ENCODE results near the gene TNS3. TPM values are rescaled to one million over a fixed set of nuclear protein-coding genes. Genes with fewer than 3 reads are reported as not detected.

TNS3 gene
- total RNA-seq, 1 experiment from 2014 or later = 143 TPM

GRCh38 chr7:47302560-47302959 lies 279.4 kb downstream of the TNS3 start:
- H2AFZ ChIP-seq = no peak overlapping the region
- no peak overlapping the region for H3K4me3 ChIP-seq
- ChIA-PET POLR2A (ENCODE audit: unreplicated experiment) (no interaction called here), CTCF (no interaction called here)
- no peak overlapping the region for H3K4me2 ChIP-seq
- no peaks in the 10 kb centered on the region for H3K79me2 ChIP-seq (ENCODE audit: low read depth)
- no peaks in the 10 kb centered on the region for H3K9me2 ChIP-seq (ENCODE audit: insufficient read depth)
- DNase-seq = no peak
- H3K4me1 ChIP-seq (replicated peaks; ENCODE audit: insufficient read depth) = no peaks in the 10 kb centered on the region
- H3K27ac ChIP-seq = no peak overlapping the region
- no TSS peak for BruUV-seq (replicated peaks)
- peaks cover 51% of the 10 kb centered on the region for H4K20me1 ChIP-seq (ENCODE audit: insufficient read depth)
- peaks cover 56% of the 10 kb centered on the region for H3K36me3 ChIP-seq (ENCODE audit: low read depth)
- H3K27me3 ChIP-seq (ENCODE audit: insufficient read depth, low read depth) = no peaks in the 10 kb centered on the region
- TF ChIP-seq EZH2 (IDR thresholded peaks at IDR 0.05; ENCODE audit: low read depth) = no peak
- no peak for TF ChIP-seq CTCF (conservative IDR thresholded peaks at IDR 0.05)
- intact Hi-C loops (cut with micrococcal nuclease; ENCODE audit: unreplicated experiment) = no loop called here
- H3K9me3 ChIP-seq (ENCODE audit: insufficient read depth, low read depth) = no peaks in the 10 kb centered on the region
- H3F3A ChIP-seq (ENCODE audit: insufficient read depth, low read depth) = peaks cover 32% of the 10 kb centered on the region

- H3K9me2 ChIP-seq (ENCODE audit: insufficient read depth) = no peaks in the 10 kb centered on the region
- BruUV-seq (replicated peaks) = no TSS peak
Observed at GRCh38 chr7:47301657-47302295, 280.1 kb downstream of the TNS3 start.

GRCh38 chr7:47301105-47301477 lies 280.8 kb downstream of the TNS3 start:
- no peak overlapping the region for H3K4me3 ChIP-seq
- peaks cover 60% of the 10 kb centered on the region for H3K36me3 ChIP-seq (ENCODE audit: low read depth)
- H3K27me3 ChIP-seq (ENCODE audit: insufficient read depth, low read depth) = no peaks in the 10 kb centered on the region
- TF ChIP-seq EZH2 (IDR thresholded peaks at IDR 0.05; ENCODE audit: low read depth) = no peak
- no peak for TF ChIP-seq CTCF (conservative IDR thresholded peaks at IDR 0.05)
- no peak for DNase-seq
- H4K20me1 ChIP-seq (ENCODE audit: insufficient read depth) = peaks cover 53% of the 10 kb centered on the region
- no peaks in the 10 kb centered on the region for H3K9me2 ChIP-seq (ENCODE audit: insufficient read depth)
- H3K4me2 ChIP-seq = no peak overlapping the region
- no peaks in the 10 kb centered on the region for H3K79me2 ChIP-seq (ENCODE audit: low read depth)
- intact Hi-C loops (cut with micrococcal nuclease; ENCODE audit: unreplicated experiment) = no loop called here
- H3K9me3 ChIP-seq (ENCODE audit: insufficient read depth, low read depth) = no peaks in the 10 kb centered on the region
- no peaks in the 10 kb centered on the region for H3K4me1 ChIP-seq (replicated peaks; ENCODE audit: insufficient read depth)
- peaks cover 30% of the 10 kb centered on the region; the same call in 1 of the 2 replicates for H3F3A ChIP-seq (ENCODE audit: insufficient read depth, low read depth)
- no peak overlapping the region for H2AFZ ChIP-seq
- no TSS peak for BruUV-seq (replicated peaks)
- ChIA-PET CTCF (no interaction called here), POLR2A (ENCODE audit: unreplicated experiment) (no interaction called here)
- H3K27ac ChIP-seq = no peak overlapping the region

More at GRCh38 chr7:47301657-47302295, 280.1 kb downstream of the TNS3 start:
- H3K36me3 ChIP-seq (ENCODE audit: low read depth) = peaks cover 56% of the 10 kb centered on the region
- peaks cover 31% of the 10 kb centered on the region for H3F3A ChIP-seq (ENCODE audit: insufficient read depth, low read depth)
- no peaks in the 10 kb centered on the region for H3K4me1 ChIP-seq (replicated peaks; ENCODE audit: insufficient read depth)
- peaks cover 58% of the 10 kb centered on the region for H4K20me1 ChIP-seq (ENCODE audit: insufficient read depth)
- H3K9me3 ChIP-seq (ENCODE audit: insufficient read depth, low read depth) = no peaks in the 10 kb centered on the region
- no peaks in the 10 kb centered on the region for H3K79me2 ChIP-seq (ENCODE audit: low read depth)
- no peak overlapping the region for H2AFZ ChIP-seq
- ChIA-PET CTCF (no interaction called here), POLR2A (ENCODE audit: unreplicated experiment) (no interaction called here)
- no peak overlapping the region for H3K4me3 ChIP-seq
- intact Hi-C loops (cut with micrococcal nuclease; ENCODE audit: unreplicated experiment) = no loop called here
- DNase-seq = no peak
- H3K4me2 ChIP-seq = no peak overlapping the region
- no peak overlapping the region for H3K27ac ChIP-seq
- H3K27me3 ChIP-seq (ENCODE audit: insufficient read depth, low read depth) = no peaks in the 10 kb centered on the region
- TF ChIP-seq CTCF (conservative IDR thresholded peaks at IDR 0.05) = no peak
- TF ChIP-seq EZH2 (IDR thresholded peaks at IDR 0.05; ENCODE audit: low read depth) = no peak
